A375 (cell line): Measurements from ENCODE around the gene SLC25A22. TPM values are rescaled to one million over a fixed set of nuclear protein-coding genes. Genes with fewer than 3 reads are reported as not detected.

ENCODE experiments used
- small RNA-seq: library from RNA; depleted of rRNA; stranded (forward); fragments of <200 nt; gene quantifications from one replicate; pipeline ENCODE3, GENCODE V24; 2014
- total RNA-seq: library from RNA; depleted of rRNA; stranded (reverse); fragments of >200 nt; shearing (Covaris generic); gene quantifications from 2 replicates; pipeline ENCODE4 v1.2.3, GENCODE V29; 2014; rRNA removed

Gene SLC25A22
- 39.2 and 39.5 TPM in 2 replicates for total RNA-seq

DNA sequence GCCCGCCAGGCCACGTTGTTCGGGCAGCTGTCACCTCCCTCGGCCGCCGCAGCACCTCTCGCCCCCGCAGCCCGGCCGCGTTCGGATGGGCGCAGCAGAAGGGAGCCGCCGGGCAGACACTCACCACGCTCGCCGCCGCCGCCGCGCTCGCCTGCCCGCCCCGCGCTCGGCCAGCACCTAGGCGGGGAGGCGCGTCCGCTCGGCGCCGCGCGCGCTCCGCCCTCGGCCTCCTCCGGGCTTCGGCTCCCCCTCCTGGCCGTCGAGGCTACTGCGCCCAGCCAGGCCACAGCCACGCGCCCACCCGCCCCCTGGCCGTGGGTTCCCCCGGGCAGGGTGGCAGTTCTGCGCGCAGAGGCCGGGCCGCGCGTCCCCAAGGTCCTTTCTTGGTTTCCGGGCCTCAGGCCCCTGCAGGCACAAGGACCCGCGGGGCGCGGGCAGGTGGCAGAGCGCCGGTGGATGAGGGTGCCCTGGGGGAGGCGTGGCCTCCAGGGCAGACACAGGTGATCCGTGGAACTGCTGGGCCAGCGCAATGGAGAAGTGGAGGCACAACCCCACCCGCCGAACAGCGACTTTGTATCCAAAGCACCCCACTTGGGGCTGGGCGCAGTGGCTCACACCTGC is at the start of gene SLC25A22:
Gene SLC25A22 (minus strand): TSS at position 189 of the 621 bp plus-strand sequence. CDS start 3,275 bp downstream, outside the sequence.

DNA sequence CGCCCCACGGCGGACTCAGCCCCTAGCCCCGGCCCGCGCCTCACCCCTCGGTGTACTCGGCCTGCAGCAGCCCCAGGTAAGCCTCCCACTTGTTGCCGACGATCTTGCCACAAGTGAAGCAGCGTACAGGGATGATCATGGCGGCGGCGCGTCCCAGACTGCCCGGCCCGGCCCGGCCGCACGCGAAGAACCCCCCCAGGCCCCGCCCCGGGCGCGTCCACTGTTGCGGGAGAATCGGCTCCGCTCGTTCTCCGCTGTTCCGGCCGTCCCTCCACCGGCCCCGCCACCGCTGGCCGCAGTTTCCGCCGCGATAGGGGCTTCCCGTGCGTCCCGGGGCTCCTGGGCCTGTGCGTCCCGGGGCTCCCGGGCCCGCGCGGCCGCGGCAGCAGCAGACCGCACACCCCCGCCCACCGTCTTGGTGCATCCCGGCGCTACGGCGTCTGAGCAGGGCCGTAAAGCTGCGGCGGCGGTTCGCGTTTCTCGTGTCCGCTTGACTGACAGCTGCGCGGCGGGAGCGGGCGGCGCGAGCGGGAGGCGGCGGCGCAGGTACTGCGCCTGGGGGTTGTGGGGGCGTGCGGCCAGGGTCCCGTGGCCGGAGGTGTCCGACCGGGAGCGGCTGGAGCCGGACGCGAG is 44.4 kb upstream of the SLC25A22 start, which contains the start of the genes POLR2L and TSPAN4:
Gene POLR2L (minus strand): TSS at position 160 of the 633 bp plus-strand sequence. CDS start 21 bp downstream, at position 139.
Gene TSPAN4 (plus strand): TSS at position 483 of the 633 bp plus-strand sequence. CDS start 7,453 bp downstream, outside the sequence.

DNA sequence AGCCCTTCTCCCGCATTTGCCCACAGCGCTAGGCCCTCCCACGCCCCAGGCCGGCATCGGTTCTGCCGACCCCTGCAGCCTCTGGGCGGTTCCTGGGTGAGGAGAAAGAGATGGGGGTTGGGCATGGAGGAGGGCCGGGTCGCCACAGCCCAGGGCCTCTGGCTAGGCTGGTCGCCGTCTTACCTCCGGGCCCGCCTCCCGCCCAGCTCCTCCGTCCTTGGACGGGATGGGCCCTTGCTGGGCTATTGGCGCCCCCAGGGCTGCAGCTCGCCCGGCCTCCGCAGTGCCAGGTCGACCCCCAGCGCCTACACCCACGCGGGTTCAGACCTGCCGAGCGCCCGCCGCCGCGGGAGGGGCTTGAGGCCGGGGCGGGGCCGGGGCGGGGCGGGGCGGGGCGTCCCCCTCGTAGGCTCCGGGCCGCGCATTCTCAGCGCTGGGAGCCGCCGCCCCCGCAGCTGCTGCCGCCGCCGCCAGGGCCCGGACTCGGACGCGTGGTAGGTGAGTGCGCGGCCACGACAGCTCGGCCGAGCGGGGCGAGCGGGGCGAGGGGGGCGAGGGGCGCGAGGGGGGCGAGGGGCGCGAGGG is 34.5 kb upstream of the SLC25A22 start, which contains the start of gene CD151:
Gene CD151 (plus strand): TSS at position 424 of the 585 bp plus-strand sequence. CDS start 3,118 bp downstream, outside the sequence.

DNA sequence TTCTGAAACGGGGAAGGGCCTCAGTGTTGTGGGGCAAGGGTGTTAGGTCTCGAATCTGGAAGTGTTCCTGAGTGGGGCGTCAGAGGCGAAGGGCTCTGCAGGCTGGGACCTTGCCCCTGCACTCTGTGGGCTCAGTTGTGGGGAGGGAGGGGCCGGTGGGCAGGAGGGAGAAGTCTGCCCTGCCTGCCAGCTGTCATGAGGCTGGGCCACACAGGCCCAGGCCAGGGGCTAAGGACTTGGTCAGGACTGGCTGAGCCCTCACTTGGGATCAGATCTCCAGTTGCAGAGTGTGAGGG is 29.8 kb upstream of the SLC25A22 start, which contains the start of gene CRACR2B:
Gene CRACR2B (plus strand): TSS at position 23 of the 296 bp plus-strand sequence. CDS start 689 bp downstream, outside the sequence.

DNA sequence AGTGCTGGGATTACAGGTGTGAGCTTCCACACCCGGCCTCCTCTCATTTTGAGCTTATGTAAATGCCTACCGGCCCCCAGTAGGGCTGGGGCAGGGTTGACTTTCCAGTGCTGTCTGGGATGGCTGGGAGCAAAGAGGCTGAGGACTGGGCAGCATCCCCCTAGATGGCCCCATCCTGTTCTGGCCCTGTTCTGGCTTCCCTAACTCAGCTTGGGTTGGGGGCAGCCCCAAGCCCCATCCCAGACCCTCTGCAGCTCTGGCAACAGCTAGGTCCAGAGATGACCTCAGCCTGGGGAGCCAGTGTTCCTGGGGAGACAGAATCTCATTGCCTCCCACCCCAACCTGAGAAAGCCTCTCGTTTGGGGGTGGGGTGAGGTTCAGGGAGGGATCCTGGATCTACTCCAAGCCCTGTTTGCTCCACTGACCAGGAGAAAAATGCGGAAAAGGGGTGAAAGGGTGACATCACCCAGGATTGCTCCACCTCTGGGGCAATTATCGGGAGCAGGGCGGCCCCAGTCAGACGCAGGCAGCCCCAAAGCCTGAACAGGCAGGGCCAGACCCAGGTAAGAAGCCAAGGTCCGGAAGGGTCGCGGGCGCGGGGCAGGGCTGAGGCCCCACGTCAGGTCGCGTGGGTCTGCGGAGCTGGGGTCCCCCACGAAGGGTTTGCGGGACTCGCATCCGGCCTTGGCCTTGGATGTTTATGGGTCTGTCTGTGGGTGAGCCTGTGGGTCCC is 20.5 kb upstream of the SLC25A22 start, which contains the start of gene PNPLA2:
Gene PNPLA2 (plus strand): TSS at position 519 of the 733 bp plus-strand sequence. CDS start 805 bp downstream, outside the sequence.

DNA sequence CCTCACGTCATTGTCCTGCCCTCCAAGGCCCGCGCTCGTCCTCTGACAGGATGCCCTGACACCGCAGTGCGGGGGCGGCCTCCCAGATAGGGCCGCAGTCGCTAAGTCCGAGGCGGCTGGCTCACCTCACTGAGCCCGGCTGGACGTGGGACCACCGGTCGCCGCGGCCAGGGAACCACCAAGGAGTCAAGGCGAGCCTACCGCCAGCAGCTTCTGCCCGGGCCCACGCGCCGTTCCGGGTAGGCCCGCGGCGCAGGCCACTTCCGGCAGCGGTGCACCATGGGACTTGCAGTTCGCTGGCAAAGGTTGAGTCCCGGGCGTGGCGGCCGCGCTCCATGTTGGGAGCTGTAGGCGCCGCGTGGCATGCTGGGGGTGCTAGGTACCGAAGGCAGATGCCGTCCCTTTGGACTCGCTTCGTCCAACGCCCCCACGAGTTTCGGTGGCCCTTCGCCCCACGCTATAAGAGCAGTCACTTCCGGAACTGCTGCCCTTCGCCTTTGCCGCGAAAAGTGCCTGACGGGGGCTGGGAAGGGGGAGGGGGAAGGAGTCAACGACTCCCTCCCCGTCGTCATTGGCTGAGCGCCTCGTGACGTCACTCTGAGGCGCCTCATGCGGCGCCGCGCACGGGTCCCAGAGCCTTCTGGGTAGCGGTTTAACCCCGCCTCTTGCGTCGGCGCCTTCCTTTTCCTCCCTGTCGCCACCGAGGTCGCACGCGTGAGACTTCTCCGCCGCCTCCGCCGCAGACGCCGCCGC is 11.4 kb upstream of the SLC25A22 start, which contains the start of gene RPLP2:
Gene RPLP2 (plus strand): TSS at position 681 of the 753 bp plus-strand sequence. CDS start 268 bp downstream, outside the sequence.

DNA sequence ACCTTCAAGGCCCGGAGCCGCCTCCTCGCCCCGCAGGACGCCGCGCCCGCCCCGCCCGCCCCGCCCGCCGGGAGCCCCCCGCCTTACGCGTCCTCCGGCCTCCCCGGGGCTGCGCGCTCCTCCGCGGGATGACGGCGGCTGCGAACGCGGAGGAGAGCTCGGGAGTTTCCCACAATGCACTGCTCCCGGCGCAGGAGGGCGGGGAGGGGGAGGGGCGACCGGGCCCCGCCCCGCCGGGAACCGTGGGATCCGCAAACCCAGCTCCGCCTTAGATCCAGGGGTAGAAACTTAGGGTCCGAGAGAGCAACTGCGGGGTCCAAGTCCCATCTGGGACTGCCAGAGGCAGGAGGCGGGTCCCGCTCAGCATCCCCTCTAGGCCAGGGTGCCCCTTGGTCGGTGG is 8.1 kb downstream of the SLC25A22 start, which contains the start of gene CEND1:
Gene CEND1 (minus strand): TSS at position 148 of the 400 bp plus-strand sequence. CDS start 1,514 bp downstream, outside the sequence.

DNA sequence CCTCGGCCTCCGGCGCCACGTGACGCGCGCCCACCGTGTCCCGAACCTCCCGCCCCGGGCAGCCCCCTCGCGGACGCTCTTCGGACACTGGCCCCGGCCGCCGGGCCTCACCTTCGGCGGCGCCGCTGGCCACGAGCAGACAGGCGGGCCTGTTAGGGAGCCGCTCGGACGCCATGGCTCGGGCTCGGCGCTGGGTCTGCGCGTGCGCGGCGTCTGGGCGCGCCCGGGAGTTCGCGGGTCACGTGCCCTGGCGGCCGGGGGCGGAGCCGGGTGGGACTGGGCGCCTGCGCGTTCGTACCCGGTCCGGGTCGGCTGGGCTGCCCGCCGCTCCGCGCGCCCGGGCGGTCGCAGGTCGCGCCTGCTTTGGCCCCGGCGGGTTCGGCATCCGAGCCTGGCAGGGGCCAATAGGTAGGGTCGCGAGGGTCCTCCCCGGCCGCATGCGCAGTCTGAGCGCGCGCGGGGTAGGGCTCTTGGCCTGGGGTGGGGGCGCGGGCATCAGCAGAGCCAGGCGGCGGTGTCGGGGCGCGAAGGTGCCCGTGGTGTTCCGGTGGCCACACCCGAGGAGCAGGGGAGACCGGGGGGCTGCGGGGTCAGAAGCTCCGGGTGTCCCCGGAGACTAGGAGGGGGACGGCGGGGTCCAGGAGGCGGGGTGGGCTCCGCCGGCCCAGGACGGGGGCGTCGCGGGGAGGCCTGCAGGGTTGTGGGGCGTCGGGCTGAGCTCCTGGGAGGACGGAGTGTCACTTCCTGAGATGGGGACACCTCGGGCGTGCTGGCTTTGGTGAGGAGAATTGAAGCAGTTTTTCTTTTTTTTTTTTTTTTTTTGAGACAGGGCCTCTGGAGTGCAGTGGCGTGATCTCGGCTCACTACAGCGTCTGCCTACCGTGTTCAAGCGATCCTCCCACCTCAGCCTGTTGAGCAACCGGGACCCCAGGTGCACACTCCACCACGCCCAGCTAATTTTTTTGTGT is 20.5 kb downstream of the SLC25A22 start, which contains the start of gene GATD1:
Gene GATD1 (minus strand): TSS at position 200 of the 968 bp plus-strand sequence. CDS start 25 bp downstream, at position 175.

DNA sequence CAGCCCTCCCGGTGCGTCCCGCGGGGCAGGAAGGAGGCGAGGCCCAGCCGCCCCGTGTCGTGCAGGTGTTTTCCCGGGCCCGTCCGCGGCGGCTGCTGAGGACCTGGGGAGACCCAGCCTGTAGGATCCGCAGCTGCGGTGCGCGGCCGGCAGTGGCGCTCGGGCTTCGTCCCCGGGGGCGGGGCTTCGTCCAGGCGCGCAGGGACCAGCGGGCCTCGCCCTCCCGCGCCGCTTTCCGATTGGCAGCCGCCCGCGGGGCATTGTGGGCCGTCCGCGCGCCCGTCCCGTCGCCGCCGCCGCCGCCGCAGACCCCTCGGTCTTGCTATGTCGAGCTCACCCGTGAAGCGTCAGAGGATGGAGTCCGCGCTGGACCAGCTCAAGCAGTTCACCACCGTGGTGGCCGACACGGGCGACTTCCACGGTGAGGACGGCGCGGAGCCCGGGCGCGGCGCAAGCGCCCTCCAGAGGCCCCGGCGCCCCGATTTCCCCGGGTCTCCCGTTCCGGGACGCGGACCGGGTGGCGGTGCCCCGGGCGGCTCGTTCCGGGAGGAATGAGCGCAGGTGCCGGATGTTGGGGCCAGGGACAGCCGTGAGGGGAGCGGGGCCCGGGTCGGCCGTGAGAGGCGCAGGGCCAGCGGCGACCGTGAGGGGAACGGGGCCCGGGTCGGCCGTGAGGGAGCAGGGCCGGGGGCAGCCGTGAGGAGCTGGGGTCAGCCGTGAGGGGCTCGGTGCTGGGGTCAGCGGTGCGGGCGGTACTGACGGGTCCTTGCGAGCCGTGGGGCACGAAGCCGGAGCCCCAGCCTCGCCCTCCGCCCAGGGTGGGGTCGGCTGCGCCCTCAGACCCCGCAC is 50.7 kb downstream of the SLC25A22 start, which contains the start of gene TALDO1:
Gene TALDO1 (plus strand): TSS at position 307 of the 849 bp plus-strand sequence. CDS start 18 bp downstream, at position 325.

Small RNA genes within 50 kb of the gene (small RNA-seq; reads per million reads assigned to genes)
- not detected for gene SNORA52

Other genes with a start within 250 kb of the SLC25A22 start
- 2.3 and 3.5 TPM in 2 replicates for gene LMNTD2, start 237.5 kb downstream of the SLC25A22 start, total RNA-seq
- gene RASSF7, start 237.3 kb downstream of the SLC25A22 start, total RNA-seq = 19.1 and 21.2 TPM in 2 replicates
- gene PHRF1, start 221.8 kb downstream of the SLC25A22 start, total RNA-seq = 29.5 and 31.6 TPM in 2 replicates
- gene IRF7, start 182.3 kb downstream of the SLC25A22 start, total RNA-seq = 8.1 and 10.7 TPM in 2 replicates
- not detected in 2 replicates for gene CDHR5, start 173.3 kb downstream of the SLC25A22 start, total RNA-seq
- gene SCT, start 171.1 kb downstream of the SLC25A22 start, total RNA-seq = not detected in 2 replicates
- 0.19 TPM in 1 of 2 replicates, not detected in the other for gene DRD4, start 161.0 kb downstream of the SLC25A22 start, total RNA-seq
- 43.5 and 45.1 TPM in 2 replicates for gene DEAF1, start 103.1 kb downstream of the SLC25A22 start, total RNA-seq
- 14.2 and 18.2 TPM in 2 replicates for gene TMEM80, start 102.5 kb downstream of the SLC25A22 start, total RNA-seq
- 30.5 and 31.8 TPM in 2 replicates for gene EPS8L2, start 92.0 kb downstream of the SLC25A22 start, total RNA-seq
- 109 and 117 TPM in 2 replicates for gene TALDO1, start 50.8 kb downstream of the SLC25A22 start, total RNA-seq
- gene GATD1, start 20.8 kb downstream of the SLC25A22 start, total RNA-seq = 24.0 and 30.7 TPM in 2 replicates
- gene CEND1, start 8.2 kb downstream of the SLC25A22 start, total RNA-seq = 2.1 and 3.8 TPM in 2 replicates
- 10.0 and 11.3 TPM in 2 replicates for gene PIDD1, start 7.0 kb upstream of the SLC25A22 start, total RNA-seq
- 1,005 and 1,072 TPM in 2 replicates for gene RPLP2, start 11.7 kb upstream of the SLC25A22 start, total RNA-seq
- 42.8 and 50.9 TPM in 2 replicates for gene PNPLA2, start 20.6 kb upstream of the SLC25A22 start, total RNA-seq
- 0.04 and 0.11 TPM in 2 replicates for gene CRACR2B, start 29.6 kb upstream of the SLC25A22 start, total RNA-seq
- 225 and 229 TPM in 2 replicates for gene CD151, start 34.7 kb upstream of the SLC25A22 start, total RNA-seq
- gene POLR2L, start 44.2 kb upstream of the SLC25A22 start, total RNA-seq = 380 and 388 TPM in 2 replicates
- 130 and 143 TPM in 2 replicates for gene TSPAN4, start 44.6 kb upstream of the SLC25A22 start, total RNA-seq
- 29.1 and 33.9 TPM in 2 replicates for gene CHID1, start 112.5 kb upstream of the SLC25A22 start, total RNA-seq
- 15.7 and 17.7 TPM in 2 replicates for gene AP2A2, start 127.6 kb upstream of the SLC25A22 start, total RNA-seq
- 0.08 TPM in 1 of 2 replicates, not detected in the other for gene MUC6, start 238.4 kb upstream of the SLC25A22 start, total RNA-seq